Stimulated activated CD4-positive, alpha-beta T cell treated with anti-CD3 and anti-CD28 coated beads, Interleukin-1b, Interleukin-23, amount 100 ng/mL, for 1 hour (primary cell): ENCODE data around the gene GPR142.

Experiments
- DNase-seq, 2 donors: peaks; one replicate each; pipeline ENCODE4 v3.0.0-alpha.2; 2020; ENCODE audit warnings: low read depth in 2 of 2

GPR142 gene

DNA sequence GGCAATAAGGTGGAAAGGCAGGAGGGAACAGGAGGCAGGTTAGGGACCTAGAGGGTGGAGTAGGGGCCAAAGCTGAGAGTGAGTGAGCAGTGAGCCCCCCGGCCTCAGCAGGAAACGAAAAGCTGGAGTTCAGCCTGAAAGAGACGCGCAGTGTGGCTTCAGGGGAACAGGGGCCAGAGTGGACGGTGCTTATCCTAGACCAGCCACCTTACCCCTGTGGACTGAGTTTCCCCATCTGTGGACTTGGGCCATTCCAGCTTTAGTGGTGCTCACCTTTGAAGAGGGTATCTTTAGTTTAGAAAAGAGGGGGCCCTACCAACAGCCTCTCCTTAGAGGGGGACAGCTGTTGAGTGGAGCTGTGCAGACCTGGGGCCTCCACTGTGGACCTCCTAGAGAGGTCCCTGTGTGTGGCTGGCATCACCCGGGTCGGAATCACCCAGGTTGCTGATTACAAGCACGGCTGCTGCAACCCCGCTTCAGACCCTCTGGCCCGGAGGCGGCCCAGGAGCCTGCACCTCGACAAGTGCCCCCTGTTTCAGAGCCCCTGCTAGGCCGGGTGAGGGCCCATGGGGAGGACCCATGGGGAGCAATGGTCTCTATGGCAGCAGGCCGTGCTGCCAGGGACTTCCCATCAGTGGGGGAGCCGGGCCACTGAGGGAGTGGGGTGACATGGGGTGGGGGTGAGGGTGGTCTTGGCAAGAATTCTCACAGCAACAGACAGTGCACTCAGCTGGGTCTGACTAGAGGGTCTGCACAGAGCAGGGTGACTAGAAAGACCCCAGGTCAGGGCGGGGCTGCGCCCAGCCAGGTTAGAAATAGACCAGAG is 2.6 kb downstream of the GPR142 start:
- DNase-seq = no peak

DNA sequence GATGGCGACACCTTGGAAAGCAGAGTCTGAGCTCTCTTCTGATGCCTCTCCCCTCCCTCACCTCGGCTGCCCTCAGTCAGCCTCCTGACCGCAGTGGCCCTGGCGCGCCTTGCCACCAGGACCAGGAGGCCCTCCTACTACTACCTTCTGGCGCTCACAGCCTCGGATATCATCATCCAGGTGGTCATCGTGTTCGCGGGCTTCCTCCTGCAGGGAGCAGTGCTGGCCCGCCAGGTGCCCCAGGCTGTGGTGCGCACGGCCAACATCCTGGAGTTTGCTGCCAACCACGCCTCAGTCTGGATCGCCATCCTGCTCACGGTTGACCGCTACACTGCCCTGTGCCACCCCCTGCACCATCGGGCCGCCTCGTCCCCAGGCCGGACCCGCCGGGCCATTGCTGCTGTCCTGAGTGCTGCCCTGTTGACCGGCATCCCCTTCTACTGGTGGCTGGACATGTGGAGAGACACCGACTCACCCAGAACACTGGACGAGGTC is 4.4 kb downstream of the GPR142 start:
- DNase-seq = no peak

DNA sequence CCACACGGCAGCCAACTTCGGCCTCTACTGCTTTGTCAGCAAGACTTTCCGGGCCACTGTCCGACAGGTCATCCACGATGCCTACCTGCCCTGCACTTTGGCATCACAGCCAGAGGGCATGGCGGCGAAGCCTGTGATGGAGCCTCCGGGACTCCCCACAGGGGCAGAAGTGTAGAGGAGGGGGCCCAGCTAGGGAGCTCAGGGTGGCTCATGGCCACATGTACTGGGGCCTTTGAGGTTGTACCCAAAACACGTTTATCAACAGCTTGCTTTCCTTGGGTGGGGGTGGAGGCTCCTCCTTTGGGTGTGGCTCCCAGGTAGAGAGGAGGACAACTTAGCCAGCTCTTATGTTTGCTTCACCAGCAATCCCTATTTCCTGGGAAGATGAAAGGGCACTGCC is 5.1 kb downstream of the GPR142 start:
- DNase-seq = no peak

- DNase-seq = no peak
Observed at GRCh38 chr17:74373838-74374606, 6.7 kb downstream of the GPR142 start.

- no peak for DNase-seq
Observed at GRCh38 chr17:74374858-74375257, 7.6 kb downstream of the GPR142 start.

- DNase-seq = peak; percentile 80 to 93
Observed at GRCh38 chr17:74379495-74380085, 12.3 kb downstream of the GPR142 start.

GRCh38 chr17:74380086-74380958 is 13.0 kb downstream of the GPR142 start:
- DNase-seq = no peak

- no peak for DNase-seq
Observed at GRCh38 chr17:74380959-74381808, 13.9 kb downstream of the GPR142 start.

GRCh38 chr17:74383141-74383540 is 15.8 kb downstream of the GPR142 start:
- DNase-seq = no peak

DNA sequence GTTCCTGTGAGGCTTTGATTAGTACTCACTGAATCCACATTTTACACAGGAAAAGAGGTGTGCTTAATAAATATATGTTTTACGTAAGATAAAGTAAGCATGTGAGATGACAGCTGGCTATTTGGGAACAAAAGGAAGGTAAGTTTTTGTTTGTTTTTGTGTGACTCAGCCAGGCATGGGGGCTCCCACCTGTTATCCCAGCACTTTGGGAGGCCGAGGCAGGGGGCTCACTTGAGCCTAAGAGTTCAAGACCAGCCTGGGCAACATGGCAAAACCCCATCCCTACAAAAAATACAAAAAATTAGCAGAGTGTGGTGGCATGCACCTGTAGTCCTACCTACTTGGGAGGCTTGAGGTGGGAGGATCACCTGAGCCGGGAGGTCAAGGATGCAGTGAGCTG is 17.9 kb downstream of the GPR142 start:
- DNase-seq = no peak

DNA sequence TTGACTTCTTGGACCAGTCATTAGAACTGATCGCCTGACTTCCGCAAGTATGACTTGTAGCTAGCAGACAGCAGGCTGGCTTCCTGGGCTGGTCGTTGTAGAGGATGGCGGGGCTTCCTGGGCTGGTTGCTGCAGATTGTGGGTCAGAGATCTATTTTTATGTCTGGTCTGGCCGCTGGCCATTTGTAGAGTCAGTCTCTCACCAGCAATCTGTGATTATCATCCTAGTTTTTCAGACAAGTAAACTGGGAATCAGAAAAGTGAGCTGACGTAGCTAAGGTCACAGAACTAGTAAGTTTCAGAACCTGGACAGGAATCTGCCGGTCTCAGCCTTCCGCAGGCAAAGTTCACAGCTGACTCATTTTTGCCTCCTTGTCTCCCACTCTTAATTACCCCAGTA is 19.1 kb downstream of the GPR142 start:
- DNase-seq = no peak

DNA sequence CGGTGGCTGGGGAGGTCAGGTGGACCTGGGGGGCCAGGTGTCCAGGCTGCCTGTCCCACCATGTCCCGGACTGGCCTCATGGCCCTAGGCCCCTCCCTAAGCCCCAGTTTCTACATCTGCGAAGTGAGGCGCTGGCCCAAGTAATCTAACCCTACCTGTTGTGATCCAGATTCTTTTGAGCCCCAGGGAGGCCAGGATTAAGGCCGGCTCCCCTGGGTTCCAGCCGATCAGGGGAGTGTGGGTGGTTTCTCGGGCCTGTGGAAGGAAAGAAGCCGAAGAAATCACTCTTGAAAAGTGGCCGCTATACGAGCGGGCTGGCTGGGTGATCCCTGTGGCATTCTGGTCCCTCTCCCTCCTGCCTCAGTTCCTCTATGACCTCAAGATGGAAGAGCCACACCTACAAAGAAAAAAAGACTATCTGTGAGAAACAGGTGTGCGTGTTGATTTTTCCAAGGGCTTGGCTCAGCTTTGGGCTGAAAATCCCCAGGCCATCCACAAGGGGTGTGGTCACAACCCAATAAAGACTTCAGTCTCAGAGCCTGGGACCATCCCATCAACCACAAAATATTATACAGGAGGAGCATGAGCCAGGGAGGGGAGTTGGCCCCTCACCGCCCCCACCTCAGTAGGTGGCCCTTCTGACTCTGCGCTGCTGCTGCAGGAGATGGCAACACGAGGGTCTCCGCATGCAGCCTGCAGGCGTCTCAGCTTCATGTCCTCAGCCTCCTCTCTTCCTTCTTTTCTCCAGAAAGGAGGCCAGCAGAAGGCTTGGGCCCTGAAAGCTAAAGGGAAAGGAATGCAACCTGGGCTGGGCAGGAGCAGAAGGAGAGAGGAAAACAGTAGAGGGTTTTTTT is 20.3 kb downstream of the GPR142 start:
- no peak for DNase-seq

- DNase-seq = no peak
Observed at GRCh38 chr17:74389084-74389753, 21.9 kb downstream of the GPR142 start.

GRCh38 chr17:74389937-74390679 is 22.8 kb downstream of the GPR142 start:
- DNase-seq = no peak

- no peak for DNase-seq
Observed at GRCh38 chr17:74390680-74391653, 23.7 kb downstream of the GPR142 start.

DNA sequence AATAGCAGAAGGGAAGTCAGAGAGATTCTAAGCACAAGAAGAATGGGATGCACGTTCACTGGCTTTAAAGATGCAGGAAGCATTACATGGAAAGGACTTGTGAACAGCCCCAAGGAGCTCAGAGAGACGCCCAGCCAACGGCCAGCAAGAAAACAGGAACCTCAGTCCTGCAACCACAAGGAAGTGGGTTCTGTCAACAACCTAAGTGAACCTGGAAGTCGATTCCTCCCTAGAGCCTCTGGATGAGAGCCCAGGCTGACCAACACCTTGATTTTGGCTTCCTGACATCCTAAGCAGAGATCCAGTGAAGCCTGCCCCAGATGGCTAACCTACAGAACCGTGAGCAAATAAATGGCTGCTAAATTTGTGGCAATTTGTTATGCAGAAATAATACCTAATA is 24.5 kb downstream of the GPR142 start:
- DNase-seq = no peak

DNA sequence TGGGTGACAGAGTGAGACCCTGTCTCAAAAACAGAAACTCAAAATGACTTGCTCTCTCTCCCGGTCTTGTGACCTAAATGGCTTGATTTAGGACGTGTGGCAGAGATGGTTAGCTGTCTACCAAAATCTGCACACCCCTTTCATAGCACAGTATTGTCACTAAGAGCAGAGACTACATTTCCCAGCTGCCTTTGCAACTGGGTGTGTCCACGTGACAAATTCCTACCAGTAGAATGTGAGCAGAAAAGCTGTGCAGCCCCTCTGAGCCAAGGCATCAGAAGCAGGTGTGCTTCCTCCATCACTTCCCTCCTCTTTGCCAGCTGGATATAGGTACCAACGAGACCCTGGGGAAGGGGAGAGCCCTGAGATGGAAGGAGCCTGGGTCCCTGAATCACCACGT is 25.5 kb downstream of the GPR142 start:
- no peak for DNase-seq
